Smooth muscle cell of the brain vasculature (primary cell): Measurements from ENCODE around the gene ADAM19.
"Not testable (repeated sequence)": the region's sequence is repeated elsewhere in the genome, so short reads cannot be mapped to it uniquely, and the experiment has no call there.

ENCODE experiments used
- DNase-seq: peaks from one replicate; pipeline ENCODE4 v3.0.0-alpha.2; 2012; ENCODE audit warnings: low read depth, low spot score

Gene ADAM19

DNA sequence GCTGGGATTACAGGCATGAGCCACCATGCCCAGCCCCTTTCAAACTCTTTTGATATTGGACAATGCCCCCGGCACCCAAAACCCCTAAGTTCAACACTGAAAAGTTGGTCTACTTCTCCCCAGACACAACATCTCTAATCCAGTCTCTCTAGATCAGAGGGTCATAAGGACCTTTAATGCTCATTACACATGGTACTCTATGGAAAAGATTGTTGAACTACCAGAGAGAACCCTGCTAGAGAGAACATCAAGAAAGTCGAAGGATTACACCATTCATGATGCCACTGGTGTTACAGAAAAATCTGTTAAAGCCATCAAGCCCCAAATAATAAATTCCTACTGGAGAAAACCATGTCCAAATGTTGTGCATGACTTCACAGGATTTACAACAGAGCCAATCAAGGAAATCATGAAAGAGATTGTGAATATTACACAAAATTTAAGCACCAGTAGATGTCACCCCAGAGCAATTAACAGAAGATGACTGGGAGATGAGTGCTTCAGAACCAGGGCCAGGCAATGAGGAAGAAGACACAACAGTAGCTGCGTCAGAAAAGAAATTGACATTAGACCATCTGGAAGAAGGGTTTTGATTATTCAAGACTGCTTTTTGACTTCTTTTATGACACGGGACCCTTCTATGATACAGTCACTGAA is 143.9 kb downstream of the ADAM19 start:
- DNase-seq: peak; percentile 39

DNA sequence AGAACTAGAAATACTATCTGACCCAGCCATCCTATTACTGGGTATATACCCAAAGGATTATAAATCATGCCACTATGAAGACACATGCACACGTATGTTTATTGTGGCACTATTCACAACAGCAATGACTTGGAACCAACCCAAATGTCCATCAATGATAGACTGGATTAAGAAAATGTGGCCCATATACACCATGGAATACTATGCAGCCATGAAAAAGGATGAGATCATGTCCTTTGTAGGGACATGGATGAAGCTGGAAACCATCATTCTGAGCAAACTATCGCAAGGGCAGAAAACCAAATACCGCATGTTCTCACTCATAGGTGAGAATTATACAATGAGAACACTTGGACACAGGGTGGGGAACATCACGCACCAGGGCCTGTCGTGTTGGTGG is 145.7 kb downstream of the ADAM19 start:
- DNase-seq: not testable (repeated sequence)
